Activated CD4-positive, CD25-positive, alpha-beta regulatory T cell treated with anti-CD3 and anti-CD28 coated beads, Interleukin-2, amount 50 U/mL, for 72 hours (primary cell): Measurements from ENCODE around the gene NISCH.
"Not testable (repeated sequence)": the region's sequence is repeated elsewhere in the genome, so short reads cannot be mapped to it uniquely, and the experiment has no call there.

Source experiments
- DNase-seq: peaks from one replicate; pipeline ENCODE4 v3.0.0; 2021

Gene NISCH

DNA sequence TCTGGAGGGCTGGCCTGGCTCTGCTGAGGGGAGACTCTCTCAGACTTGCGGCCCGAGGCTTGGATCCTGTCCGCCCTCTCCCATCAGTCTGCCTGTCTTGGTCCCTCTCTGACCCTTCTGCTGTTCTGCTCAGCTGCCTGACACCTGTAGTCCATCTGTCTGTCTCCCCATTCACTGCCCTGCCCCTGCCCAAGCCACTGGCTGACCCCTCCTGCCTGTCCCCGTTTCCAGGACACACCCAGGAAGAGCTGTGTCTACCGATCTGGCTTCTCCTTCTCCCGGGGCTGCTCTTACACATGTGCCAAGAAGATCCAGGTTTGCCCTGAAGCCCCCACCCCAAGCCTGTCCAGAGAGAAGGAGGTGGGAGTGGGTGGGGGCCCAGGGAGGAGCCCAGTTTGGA is 59.8 kb downstream of the NISCH start:
- no peak for DNase-seq

- no peak for DNase-seq
These were observed 61.2 kb downstream of the NISCH start for GRCh38 chr3:52516509-52517195.

DNA sequence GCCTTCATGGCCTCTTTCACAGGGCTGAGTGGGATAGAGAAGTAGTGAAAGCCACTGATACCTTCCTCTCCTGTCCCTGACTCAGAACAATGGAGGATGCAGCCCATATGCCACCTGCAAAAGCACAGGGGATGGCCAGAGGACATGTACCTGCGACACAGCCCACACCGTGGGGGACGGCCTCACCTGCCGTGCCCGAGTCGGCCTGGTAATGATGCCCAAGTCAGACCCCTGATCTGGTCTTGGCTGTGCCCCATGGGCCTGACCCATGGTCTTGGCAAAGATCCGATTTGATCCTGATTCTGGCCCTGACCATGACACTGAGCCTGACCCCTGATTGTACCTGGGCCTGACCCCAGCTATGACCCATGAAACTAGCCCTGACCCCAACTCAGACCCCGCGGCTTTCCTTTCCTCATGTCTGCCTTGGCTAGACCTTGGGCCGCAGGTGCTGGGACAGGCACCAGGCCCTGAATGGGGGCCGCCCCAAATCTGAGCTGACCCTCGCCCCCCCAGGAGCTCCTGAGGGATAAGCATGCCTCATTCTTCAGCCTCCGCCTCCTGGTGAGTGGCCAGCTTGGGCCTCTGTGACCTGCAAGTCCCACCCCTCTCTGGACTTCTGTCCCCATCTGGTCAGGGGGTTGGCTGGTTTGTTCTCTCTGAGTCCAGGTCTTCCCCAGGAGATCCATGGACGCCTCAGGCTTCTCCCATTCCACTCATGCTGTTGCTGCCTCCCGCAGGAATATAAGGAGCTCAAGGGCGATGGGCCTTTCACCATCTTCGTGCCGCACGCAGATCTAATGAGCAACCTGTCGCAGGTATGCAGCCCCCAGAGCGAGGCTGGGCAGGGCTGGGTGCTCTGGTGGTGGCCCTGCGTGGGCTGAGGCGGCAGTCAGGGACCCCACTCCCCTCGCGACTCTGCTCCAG is 62.7 kb downstream of the NISCH start:
- no peak for DNase-seq

DNA sequence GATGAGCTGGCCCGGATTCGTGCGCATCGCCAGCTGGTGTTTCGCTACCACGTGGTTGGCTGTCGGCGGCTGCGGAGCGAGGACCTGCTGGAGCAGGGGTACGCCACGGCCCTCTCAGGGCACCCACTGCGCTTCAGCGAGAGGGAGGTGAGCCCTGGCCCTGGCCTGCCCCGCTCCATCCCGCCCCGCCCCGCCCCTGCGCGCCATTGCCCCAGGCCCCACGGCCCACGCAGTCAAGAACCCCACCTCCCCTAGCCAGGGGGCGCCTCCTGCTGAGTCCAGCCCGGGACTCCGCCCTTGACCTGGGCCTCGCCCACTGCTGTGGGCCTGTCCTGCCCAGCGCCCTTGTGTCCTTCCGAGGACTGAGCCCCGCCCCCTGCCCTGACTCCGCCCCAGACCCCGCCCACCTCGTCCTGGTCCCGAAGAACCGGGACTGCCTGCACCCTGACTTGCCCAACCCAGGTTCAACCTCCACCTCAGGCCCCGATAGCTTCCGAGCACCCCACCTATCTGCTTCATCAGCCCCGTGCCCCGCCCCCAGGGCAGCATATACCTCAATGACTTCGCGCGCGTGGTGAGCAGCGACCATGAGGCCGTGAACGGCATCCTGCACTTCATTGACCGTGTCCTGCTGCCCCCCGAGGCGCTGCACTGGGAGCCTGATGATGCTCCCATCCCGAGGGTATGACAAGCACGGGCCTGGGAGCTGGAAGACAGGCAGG is 63.5 kb downstream of the NISCH start:
- DNase-seq, result no peak

DNA sequence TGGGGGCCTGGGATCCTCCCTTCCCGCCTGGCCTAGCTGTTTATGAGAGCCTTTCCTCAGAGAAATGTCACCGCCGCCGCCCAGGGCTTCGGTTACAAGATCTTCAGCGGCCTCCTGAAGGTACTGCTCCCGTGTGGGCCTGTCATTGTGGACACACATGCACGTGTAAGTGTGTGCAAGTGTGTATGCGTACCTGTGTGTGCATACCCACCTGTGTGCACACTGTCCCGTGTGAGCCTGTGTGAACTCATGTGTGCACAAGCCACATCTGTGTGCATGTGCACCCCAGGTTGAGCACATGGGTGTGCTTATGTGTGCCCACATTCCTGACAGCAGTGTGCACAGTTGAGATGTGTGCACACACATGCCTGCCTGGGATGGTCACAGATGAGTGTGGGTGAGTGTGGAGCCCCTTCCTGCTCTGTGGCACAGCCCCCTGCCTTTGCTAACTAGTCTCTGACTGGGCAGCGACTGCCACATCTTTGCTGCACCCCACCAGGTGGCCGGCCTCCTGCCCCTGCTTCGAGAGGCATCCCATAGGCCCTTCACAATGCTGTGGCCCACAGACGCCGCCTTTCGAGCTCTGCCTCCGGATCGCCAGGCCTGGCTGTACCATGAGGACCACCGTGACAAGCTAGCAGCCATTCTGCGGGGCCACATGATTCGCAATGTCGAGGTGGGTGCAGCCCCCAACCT is 64.2 kb downstream of the NISCH start:
- no peak for DNase-seq

DNA sequence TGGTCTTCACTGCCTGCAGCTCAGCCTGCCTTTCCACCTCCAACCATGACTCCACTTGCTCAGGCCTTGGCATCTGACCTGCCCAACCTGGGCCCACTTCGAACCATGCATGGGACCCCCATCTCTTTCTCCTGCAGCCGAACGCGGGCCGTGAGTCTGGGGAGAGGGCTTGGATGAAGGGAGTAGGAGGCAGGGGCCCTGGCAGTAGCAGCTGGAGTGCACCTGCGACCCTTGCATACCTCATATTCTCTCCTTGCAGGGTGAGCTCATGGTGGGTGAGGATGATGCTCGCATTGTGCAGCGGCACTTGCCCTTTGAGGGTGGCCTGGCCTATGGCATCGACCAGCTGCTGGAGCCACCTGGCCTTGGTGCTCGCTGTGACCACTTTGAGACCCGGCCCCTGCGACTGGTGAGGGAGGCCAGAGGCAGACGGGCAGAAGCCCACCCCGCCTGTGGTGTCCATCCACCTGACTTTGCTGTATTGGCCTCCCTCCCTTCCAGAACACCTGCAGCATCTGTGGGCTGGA is 64.8 kb downstream of the NISCH start:
- DNase-seq, result no peak

GRCh38 chr3:52520716-52521487 is 65.5 kb downstream of the NISCH start:
- no peak for DNase-seq

DNA sequence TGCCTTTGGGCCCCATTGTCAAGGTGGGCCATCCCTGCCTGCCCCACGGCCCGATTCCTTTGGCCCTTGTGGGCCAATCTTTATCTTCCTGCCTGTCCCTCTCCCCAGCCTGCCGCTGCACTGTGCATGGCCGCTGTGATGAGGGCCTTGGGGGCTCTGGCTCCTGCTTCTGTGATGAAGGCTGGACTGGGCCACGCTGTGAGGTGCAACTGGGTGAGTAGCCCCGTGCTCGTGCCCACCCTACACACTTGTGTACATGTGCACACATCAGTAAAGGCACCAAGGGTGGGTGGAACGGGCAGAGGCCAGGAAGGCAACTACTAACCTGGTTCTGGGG is 66.1 kb downstream of the NISCH start:
- DNase-seq, result no peak

- DNase-seq, result no peak
These were observed 66.7 kb downstream of the NISCH start for GRCh38 chr3:52521881-52522650.

DNA sequence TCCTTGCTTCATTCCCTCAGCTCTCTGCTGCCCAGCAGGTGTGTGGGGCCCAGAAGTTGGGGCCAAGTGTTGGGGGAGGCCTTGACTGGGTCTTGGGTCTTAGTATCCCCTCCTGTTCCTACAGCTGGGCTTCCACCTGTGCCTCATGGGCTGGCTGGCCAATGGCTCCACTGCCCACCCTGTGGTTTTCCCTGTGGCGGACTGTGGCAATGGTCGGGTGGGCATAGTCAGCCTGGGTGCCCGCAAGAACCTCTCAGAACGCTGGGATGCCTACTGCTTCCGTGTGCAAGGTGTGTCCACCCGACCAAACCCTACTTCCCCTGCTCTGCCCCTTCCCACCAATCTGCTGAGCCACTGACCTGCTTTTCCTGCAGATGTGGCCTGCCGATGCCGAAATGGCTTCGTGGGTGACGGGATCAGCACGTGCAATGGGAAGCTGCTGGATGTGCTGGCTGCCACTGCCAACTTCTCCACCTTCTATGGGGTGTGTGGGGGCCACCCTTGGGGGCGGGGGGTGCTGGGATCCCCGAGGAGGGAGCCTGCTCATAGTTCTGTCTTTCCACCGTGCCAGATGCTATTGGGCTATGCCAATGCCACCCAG is 67.3 kb downstream of the NISCH start:
- DNase-seq, result no peak

DNA sequence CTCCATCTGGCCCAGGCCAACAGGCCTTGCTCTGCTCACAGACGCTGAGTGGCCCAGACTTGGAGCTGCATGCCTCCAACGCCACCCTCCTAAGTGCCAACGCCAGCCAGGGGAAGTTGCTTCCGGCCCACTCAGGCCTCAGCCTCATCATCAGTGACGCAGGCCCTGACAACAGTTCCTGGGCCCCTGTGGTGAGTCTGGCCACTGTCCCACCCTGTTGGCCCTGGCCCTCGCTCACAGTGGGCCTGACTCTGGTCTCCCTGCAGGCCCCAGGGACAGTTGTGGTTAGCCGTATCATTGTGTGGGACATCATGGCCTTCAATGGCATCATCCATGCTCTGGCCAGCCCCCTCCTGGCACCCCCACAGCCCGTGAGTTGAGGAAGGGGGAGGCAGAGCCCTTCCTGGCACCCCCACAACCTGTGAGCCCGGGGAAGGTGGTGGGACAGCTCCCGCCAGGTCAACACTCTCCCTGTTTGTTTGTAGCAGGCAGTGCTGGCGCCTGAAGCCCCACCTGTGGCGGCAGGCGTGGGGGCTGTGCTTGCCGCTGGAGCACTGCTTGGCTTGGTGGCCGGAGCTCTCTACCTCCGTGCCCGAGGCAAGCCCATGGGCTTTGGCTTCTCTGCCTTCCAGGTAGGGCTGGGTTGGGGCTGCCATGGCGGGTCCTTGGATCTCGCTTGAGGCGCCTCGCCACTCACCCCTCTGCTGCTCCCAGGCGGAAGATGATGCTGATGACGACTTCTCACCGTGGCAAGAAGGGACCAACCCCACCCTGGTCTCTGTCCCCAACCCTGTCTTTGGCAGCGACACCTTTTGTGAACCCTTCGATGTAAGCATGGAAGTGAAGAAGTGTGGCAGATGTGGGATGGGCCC is 68.2 kb downstream of the NISCH start:
- DNase-seq, result no peak

DNA sequence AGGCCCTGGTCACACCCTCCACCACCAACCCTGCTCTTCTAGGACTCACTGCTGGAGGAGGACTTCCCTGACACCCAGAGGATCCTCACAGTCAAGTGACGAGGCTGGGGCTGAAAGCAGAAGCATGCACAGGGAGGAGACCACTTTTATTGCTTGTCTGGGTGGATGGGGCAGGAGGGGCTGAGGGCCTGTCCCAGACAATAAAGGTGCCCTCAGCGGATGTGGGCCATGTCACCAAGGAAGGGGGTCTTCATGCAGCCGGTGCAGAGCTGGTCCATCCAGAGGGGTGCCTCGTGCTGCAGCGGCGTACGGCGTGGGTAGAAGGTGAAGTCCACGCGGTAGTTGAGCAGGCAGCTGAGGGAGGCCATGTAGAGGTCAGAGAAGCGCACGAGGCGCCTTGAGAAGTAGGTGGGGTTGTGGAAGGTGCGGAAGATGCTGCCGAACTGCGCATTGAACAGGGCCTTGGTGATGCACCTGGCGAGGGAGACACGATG is 68.9 kb downstream of the NISCH start:
- DNase-seq, result no peak

DNA sequence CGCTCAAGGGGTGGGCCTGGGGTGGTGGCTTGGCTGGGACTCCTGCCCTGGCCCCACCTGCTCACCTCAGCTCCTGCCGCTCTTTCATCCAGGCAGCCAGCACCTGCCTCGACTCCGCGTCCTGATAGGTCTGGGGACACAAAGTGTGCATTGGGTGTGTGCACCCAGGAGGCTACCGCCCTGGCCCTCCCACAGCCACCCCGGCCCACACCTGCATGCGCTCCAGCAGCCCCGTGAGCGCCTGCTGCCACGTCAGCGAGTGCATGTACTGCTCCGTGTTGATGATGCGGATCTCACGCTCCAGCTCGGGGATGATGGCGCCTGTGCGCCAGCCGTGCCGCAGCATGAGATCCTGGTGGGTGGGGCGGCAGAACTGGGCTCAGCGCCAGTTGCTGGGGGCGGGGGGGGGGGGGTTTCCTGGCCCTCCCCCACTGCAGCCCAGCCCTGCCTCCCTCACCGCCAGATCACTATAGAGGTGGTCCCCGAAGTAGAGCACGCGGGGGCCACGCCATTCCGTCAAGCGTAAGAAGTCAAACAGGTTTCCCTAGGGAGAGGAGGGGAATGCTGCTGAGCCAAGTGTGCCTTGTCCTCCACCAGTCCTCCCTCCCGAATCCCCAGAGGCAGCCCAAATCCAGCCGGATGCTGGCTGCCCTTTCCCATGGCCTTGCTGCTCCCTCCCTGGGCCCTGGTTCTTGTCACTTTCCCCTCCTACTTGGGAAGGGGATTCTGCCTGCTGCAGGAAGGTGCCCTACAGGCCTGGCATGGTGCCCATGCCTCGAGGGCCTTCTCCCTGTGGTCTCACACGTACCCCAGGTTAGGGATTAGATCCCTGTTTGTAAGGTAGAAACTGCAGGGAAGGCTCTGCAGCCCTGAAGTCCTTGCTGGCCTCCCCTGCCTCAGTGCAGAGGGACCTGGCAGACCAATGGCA is 69.6 kb downstream of the NISCH start:
- DNase-seq, result no peak

DNA sequence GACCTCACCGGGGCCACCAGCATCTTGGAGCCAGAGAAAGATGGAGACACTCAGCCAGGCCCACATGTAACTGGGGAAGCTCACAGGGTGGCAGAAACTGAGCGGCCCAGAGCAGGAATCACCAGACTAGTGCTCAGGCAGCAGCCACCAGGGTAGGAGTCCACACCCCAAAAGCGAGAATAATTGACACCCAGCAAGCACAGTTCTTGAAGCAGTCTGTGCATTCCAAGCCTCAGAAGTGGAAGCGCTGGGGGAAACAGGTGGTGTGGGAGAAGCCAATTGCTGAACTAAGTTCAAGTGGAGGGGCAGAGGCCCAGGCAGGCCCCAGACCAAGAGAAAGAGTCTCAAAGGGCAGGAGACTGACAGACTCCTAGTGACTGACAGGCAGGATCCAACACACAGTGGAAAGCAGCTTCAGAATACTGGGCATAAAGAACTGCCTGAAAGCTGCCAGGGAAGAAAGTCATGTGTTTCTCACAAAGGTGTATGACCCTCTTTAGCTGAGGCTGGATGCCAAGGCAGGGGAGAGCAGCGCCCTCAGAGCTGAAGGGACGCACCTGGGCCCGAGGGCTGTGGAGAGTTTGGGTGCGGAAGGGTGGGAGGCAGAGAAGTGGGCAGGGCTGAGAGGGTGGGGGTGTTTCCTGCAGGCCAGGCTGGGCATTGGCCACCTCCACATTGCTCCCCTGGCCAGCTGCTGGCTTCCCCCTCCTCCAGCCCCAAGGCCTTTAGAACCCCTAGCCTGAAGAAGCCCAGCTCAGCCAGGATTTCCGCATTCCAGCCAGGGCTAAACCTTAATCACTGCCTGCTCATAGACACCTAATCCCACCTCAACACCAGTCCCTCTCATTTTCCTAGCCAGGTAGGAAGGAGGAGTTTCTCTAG is 70.5 kb downstream of the NISCH start:
- no peak for DNase-seq

- DNase-seq, result not testable (repeated sequence)
These were observed 71.3 kb downstream of the NISCH start for GRCh38 chr3:52526671-52527038.

DNA sequence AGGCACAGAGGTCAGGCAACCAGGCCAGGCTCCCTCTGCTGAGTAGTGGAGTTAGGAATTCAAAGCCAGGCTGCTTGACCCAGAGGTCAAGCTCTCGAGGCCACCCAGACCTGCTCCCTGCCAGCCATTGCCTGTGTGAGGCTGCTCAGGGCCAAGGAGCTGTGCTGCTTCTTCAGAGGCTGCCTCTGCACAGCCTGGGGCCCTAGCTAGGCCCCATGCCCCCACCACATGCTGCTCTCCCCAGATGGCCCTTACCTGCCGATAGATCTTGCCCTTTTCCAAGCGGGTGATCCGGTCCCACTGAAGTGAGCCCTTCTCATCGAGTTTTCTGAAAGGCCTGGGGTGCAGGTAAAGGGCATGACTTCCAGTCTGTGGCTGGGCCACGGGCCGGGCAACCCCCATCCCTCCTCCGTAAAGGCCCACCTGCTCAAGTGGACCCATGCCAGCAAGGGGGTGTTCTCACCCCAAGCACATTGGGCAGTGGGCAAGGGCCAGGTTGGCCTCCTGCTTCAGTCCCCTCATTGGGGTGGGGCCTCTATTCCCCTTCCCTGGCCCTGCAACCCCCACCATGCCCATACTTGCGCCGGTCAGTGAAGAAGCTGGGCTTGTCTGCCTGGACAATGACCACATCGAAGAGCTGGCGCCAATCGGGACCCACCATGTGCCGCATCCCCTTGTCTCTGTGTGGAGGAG is 71.8 kb downstream of the NISCH start:
- no peak for DNase-seq
